Endothelial cell of umbilical vein (primary cell): ENCODE results near the gene AGAP3. TPM values are rescaled to one million over a fixed set of nuclear protein-coding genes. Genes with fewer than 3 reads are reported as not detected.

Source experiments
- BruUV-seq: library from RNA; stranded (reverse); fragments of 400-500 nt; replicated peaks from 2 replicates; lab custom pipeline; 2021; lab: Mats Ljungman, UMichigan
- CTCF ChIA-PET: fragments of 300-600, 350-600 bp; sonication (Branson Sonifier 250); formaldehyde crosslinking; loops from one replicate; lab custom pipeline; 2021; ENCODE audit warnings: antibody characterized with exemption, inconsistent platforms; lab: Charles Lee
- POLR2A ChIA-PET: fragments of 300-600, 350-600 bp; sonication (Branson Sonifier 250); formaldehyde crosslinking; loops from one replicate; lab custom pipeline; 2021; ENCODE audit warnings: antibody characterized with exemption, inconsistent platforms; lab: Charles Lee
- DNase-seq: peaks from one replicate; pipeline ENCODE4 v3.0.0-alpha.2; 2011; ENCODE audit warnings: low read depth, low spot score
- FAIRE-seq: peaks from 2 replicates; lab custom pipeline; 2011; peaks lifted over from hg19 to GRCh38; lab: Jason Lieb, UNC
- H2AFZ ChIP-seq: 2 replicates; pipeline ENCODE4 v1.6.0; 2012; ENCODE audit warnings: low read depth, low read length, control low read depth, inconsistent platforms
- H3K27ac ChIP-seq: 2 replicates; pipeline ENCODE4 v1.5.1; 2011; ENCODE audit warnings: low read depth, mild to moderate bottlenecking, control low read depth, low read length, moderate library complexity; ENCODE audit not compliant: insufficient read depth
- H3K27me3 ChIP-seq, 2 experiments: 2 replicates each; pipeline versions ENCODE4 v1.6.0 to v1.6.1; 2011; ENCODE audit warnings: low read length in 2 of 2, mixed read lengths in 1 of 2; ENCODE audit not compliant: control insufficient read depth in 2 of 2, insufficient read depth in 2 of 2
- H3K36me3 ChIP-seq, 2 experiments: 2 replicates in 1 of 2; 3 replicates in 1 of 2; pipeline ENCODE4 v1.5.1; 2011; ENCODE audit warnings: low read length in 2 of 2, mild to moderate bottlenecking in 1 of 2, moderate library complexity in 1 of 2; ENCODE audit not compliant: control insufficient read depth in 2 of 2, insufficient read depth in 2 of 2; ENCODE audit errors: extremely low read depth in 1 of 2
- H3K4me1 ChIP-seq: 3 replicates; pipeline ENCODE4 v1.5.1; 2011; ENCODE audit warnings: mild to moderate bottlenecking, low read length; ENCODE audit not compliant: control insufficient read depth, insufficient read depth; ENCODE audit errors: extremely low read depth
- H3K4me2 ChIP-seq: 2 replicates; pipeline ENCODE4 v1.6.1; 2011; ENCODE audit warnings: low read length, control low read depth, mixed read lengths; ENCODE audit not compliant: insufficient read depth
- H3K4me3 ChIP-seq, 3 experiments: fragments of 200-600 bp in 1 of 3; sonication (generic), shearing (Covaris generic) in 1 of 3; replicated peaks in 1 of 3; 2 replicates each; pipeline ENCODE4 v1.5.1; 2011 to 2016; ENCODE audit warnings: control low read depth in 3 of 3, low read length in 3 of 3, mild to moderate bottlenecking in 2 of 3, inconsistent platforms in 1 of 3, low read depth in 1 of 3, moderate library complexity in 1 of 3; ENCODE audit not compliant: insufficient read depth in 1 of 3
- H3K79me2 ChIP-seq: 2 replicates; pipeline ENCODE4 v1.6.0; 2012; ENCODE audit warnings: low read length, inconsistent platforms; ENCODE audit not compliant: control insufficient read depth, insufficient read depth
- H3K9ac ChIP-seq: replicated peaks from 2 replicates; pipeline ENCODE3; 2011; ENCODE audit warnings: low read length, control low read depth; ENCODE audit not compliant: insufficient read depth; ENCODE audit errors: extremely low read depth
- H3K9me1 ChIP-seq: replicated peaks from 3 replicates; pipeline ENCODE4 v1.6.0; 2011; ENCODE audit warnings: mild to moderate bottlenecking, low read length; ENCODE audit not compliant: control insufficient read depth, insufficient read depth; ENCODE audit errors: extremely low read depth
- H3K9me3 ChIP-seq: replicated peaks from 2 replicates; pipeline ENCODE4 v1.5.1; 2012; ENCODE audit warnings: low read length, inconsistent platforms; ENCODE audit not compliant: control insufficient read depth, insufficient read depth
- H4K20me1 ChIP-seq: replicated peaks from 2 replicates; pipeline ENCODE3; 2011; ENCODE audit warnings: mild to moderate bottlenecking, low read length; ENCODE audit not compliant: control insufficient read depth, insufficient read depth; ENCODE audit errors: extremely low read depth
- EZH2 ChIP-seq: IDR thresholded peaks from 2 replicates; pipeline ENCODE4 v1.6.1; 2012; ENCODE audit warnings: borderline replicate concordance, low read depth, mild to moderate bottlenecking, moderate library complexity, low read length, inconsistent platforms; ENCODE audit not compliant: severe bottlenecking
- FOS ChIP-seq: IDR thresholded peaks from 2 replicates; pipeline ENCODE4 v1.6.1; 2011; ENCODE audit warnings: mild to moderate bottlenecking, low read length, moderate library complexity, borderline replicate concordance; ENCODE audit not compliant: insufficient read depth
- GATA2 ChIP-seq: IDR thresholded peaks from 2 replicates; pipeline ENCODE4 v1.7.0; 2011; ENCODE audit warnings: low read depth, mild to moderate bottlenecking, moderate library complexity, mixed read lengths, low read length; ENCODE audit not compliant: insufficient read length, insufficient read depth
- JUN ChIP-seq: IDR thresholded peaks from 2 replicates; pipeline ENCODE4 v1.6.1; 2011; ENCODE audit warnings: borderline replicate concordance, low read depth; ENCODE audit not compliant: insufficient read length, insufficient read depth
- MYC ChIP-seq: IDR thresholded peaks from one replicate; pipeline ENCODE4 v1.6.1; 2011; ENCODE audit warnings: mild to moderate bottlenecking, low read depth, low read length
- POLR2A ChIP-seq: IDR thresholded peaks from 2 replicates; pipeline ENCODE4 v1.6.1; 2012; ENCODE audit warnings: low read depth, mild to moderate bottlenecking, control low read depth, low read length
- POLR2AphosphoS5 ChIP-seq: IDR thresholded peaks from 2 replicates; pipeline ENCODE4 v1.6.1; 2012; ENCODE audit warnings: low read depth, mild to moderate bottlenecking, control low read depth, low read length, moderate library complexity; ENCODE audit not compliant: insufficient read depth
- dilution Hi-C: fragments of 300-500 bp; cut with MboI; formaldehyde crosslinking; loops from one replicate; pipeline ENCODE4 v1.15.0; 2019; ENCODE audit warnings: low sequenced_read_pairs; ENCODE audit not compliant: extremely low pct_ligation_motif_present
- intact Hi-C: fragments of 100-400 bp; cut with micrococcal nuclease; formaldehyde crosslinking; loops from one replicate; pipeline ENCODE4 v1.10.0; 2022
- polyA plus RNA-seq, 4 experiments: library from polyadenylated mRNA; depleted of rRNA in 3 of 4; stranded (reverse) in 3 of 4; unstranded in 1 of 4; fragments of >200 nt; gene quantifications; 2 replicates each; pipeline versions ENCODE4 v1.2.1 to v1.2.3, GENCODE V29; 2011 to 2012; ENCODE audit warnings: missing spikeins in 1 of 4
- total RNA-seq: library from RNA; stranded (reverse); gene quantifications from 2 replicates; pipeline ENCODE4 v1.2.3, GENCODE V29; 2021
- TF ChIP-seq, protein P1 (sequence below): IDR thresholded peaks from 2 replicates; pipeline ENCODE4 v1.6.1; 2011; ENCODE audit not compliant: insufficient read depth, insufficient read length
- TF ChIP-seq, protein P2 (sequence below), 2 donors: IDR thresholded peaks; 1 replicate in 1 of 2; 2 replicates in 1 of 2; pipeline ENCODE4 v1.5.1; 2011; ENCODE audit warnings: low read length in 2 of 2, mild to moderate bottlenecking in 2 of 2, moderate library complexity in 2 of 2, control low read depth in 1 of 2, inconsistent platforms in 1 of 2, low read depth in 1 of 2; ENCODE audit not compliant: insufficient read depth in 1 of 2; ENCODE audit errors: extremely low read depth in 1 of 2

The AGAP3 gene
- total and polyA plus RNA-seq, 2 donors (not counting 3 experiments of a cell fraction or from before 2014, with no cell fraction given) = 171 to 174 TPM

DNA sequence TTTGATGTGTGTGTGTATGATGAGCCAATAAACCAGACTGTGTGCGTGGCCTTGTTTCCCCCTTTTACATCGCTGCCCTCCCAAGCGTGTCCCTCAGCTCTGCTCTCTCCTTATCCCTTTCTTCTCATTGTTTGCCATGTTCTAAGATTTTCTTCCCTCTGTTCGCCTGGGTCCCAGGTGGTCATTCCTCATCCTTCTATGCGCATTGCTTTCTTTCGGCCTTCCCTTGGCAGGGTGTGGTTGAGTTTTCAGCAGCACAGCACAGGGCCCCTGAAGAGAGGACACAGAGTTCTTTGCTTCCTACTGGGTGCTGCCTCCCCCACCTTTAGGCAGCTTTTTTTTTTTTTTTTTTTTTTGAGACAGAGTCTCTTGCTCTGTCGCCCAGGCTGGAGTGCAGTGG lies 58.1 kb downstream of the AGAP3 start:
- Histone ChIP-seq H3K36me3 (peaks cover 5 to 44% of the 10 kb centered on the region in 2 experiments), H3K4me2 (no peak overlapping the region), H3K9me3 (no peaks in the 10 kb centered on the region), H3K27ac (no peak overlapping the region), H3K4me3 (no peak overlapping the region), H2AFZ (no peak overlapping the region), H4K20me1 (no peaks in the 10 kb centered on the region), H3K9ac (no peak overlapping the region), H3K79me2 (no peaks in the 10 kb centered on the region), H3K27me3 (peaks cover 2 to 5% of the 10 kb centered on the region in 2 experiments), H3K4me1 (no peaks in the 10 kb centered on the region), H3K9me1 (no peaks in the 10 kb centered on the region)
- intact Hi-C loops = no loop called here
- BruUV-seq = no TSS peak
- dilution Hi-C loops = no loop called here
- ChIA-PET CTCF (interaction anchor here (1.2 kb wide), 1 partner anchor 20 kb away, joined by 3 read pairs; no protein-coding TSS in a partner anchor), POLR2A (interaction anchor here (0.6 to 0.7 kb wide), 2 partner anchors 54 to 312 kb away, joined by 11 to 12 read pairs; no protein-coding TSS in a partner anchor)
- TF ChIP-seq POLR2AphosphoS5 = no peak
- no peak for TF ChIP-seq GATA2
- TF ChIP-seq FOS = no peak
- FAIRE-seq (no peak), DNase-seq (no peak)

DNA sequence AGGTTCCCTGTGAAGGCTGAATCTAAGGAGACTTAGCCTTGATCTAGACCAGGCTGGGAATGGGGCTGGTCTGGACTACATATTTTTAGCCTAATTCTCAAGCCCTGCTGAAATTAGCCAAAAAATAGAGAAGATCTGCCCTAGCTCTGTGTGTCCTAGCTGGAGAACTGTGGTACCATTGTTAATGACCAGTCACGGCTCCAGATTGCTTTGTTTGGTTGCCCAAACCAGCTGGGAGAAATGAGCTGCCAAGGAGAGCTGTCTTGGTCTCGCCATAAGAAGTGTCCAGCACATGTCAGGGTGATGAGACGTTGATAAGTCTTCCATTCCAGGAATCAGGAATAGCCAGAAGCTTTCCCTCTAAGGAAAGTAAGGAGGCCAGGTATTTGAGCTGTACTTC lies 60.5 kb downstream of the AGAP3 start:
- H3K4me1 ChIP-seq = no peaks in the 10 kb centered on the region
- ChIA-PET POLR2A (no interaction called here), CTCF (interaction anchor here (0.6 to 2.3 kb wide), 7 partner anchors 11 to 36 kb away, joined by 3 to 13 read pairs (median 5); partner anchors contain the start of gene GBX1)
- H3K36me3 ChIP-seq = peaks cover 3 to 30% of the 10 kb centered on the region in 2 experiments
- dilution Hi-C loops = no loop called here
- H3K9me1 ChIP-seq = no peaks in the 10 kb centered on the region
- TF ChIP-seq POLR2AphosphoS5 = no peak
- TF ChIP-seq, protein P1, sequence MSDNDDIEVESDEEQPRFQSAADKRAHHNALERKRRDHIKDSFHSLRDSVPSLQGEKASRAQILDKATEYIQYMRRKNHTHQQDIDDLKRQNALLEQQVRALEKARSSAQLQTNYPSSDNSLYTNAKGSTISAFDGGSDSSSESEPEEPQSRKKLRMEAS = no peak
- TF ChIP-seq EZH2 = no peak
- no peak for TF ChIP-seq FOS
- no peak for TF ChIP-seq JUN
- TF ChIP-seq, protein P2, sequence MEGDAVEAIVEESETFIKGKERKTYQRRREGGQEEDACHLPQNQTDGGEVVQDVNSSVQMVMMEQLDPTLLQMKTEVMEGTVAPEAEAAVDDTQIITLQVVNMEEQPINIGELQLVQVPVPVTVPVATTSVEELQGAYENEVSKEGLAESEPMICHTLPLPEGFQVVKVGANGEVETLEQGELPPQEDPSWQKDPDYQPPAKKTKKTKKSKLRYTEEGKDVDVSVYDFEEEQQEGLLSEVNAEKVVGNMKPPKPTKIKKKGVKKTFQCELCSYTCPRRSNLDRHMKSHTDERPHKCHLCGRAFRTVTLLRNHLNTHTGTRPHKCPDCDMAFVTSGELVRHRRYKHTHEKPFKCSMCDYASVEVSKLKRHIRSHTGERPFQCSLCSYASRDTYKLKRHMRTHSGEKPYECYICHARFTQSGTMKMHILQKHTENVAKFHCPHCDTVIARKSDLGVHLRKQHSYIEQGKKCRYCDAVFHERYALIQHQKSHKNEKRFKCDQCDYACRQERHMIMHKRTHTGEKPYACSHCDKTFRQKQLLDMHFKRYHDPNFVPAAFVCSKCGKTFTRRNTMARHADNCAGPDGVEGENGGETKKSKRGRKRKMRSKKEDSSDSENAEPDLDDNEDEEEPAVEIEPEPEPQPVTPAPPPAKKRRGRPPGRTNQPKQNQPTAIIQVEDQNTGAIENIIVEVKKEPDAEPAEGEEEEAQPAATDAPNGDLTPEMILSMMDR (IDR thresholded peaks at IDR 0.05; ENCODE audit: extremely low read depth in 1 of 2, insufficient read depth in 1 of 2, low read depth in 1 of 2, low read length in 2 of 2) = no peak
- TF ChIP-seq GATA2 = no peak
- TF ChIP-seq POLR2A = no peak
- TF ChIP-seq MYC = no peak
- no peak overlapping the region for H3K27ac ChIP-seq
- H3K79me2 ChIP-seq = no peaks in the 10 kb centered on the region
- H4K20me1 ChIP-seq = no peaks in the 10 kb centered on the region
- FAIRE-seq (no peak), DNase-seq (no peak)
- peaks cover 14 to 27% of the 10 kb centered on the region in 2 experiments for H3K27me3 ChIP-seq
- no peak overlapping the region for H2AFZ ChIP-seq
- no peak overlapping the region for H3K9ac ChIP-seq
- intact Hi-C loops = no loop called here
- BruUV-seq = no TSS peak
- no peak overlapping the region for H3K4me3 ChIP-seq
- no peak overlapping the region for H3K4me2 ChIP-seq
- no peaks in the 10 kb centered on the region for H3K9me3 ChIP-seq
